Left lung (tissue), 10 donors: Measurements from ENCODE around the gene CENPM. TPM values are rescaled to one million over a fixed set of nuclear protein-coding genes. Genes with fewer than 3 reads are reported as not detected.

ENCODE experiments used
- ATAC-seq: fragments of 200-7000 bp; cut with Tn5 transposase; one replicate; pipeline ENCODE4 v1.9.1; 2020; ENCODE audit warnings: moderate library complexity
- DNase-seq, 4 donors: peaks; one replicate each; pipeline ENCODE4 v3.0.0-alpha.2; 2013 to 2020
- H3K27ac ChIP-seq, 2 donors: fragments of 200-600 bp; sonication (generic) in 1 of 2; one replicate each; pipeline versions ENCODE4 v1.5.0 to v1.8.0; 2020 to 2021
- H3K27me3 ChIP-seq, 2 donors: fragments of 200-600 bp; sonication (generic) in 1 of 2; one replicate each; pipeline versions ENCODE4 v1.5.0 to v1.8.0; 2020 to 2021
- H3K36me3 ChIP-seq, 2 donors: fragments of 200-600 bp; sonication (generic) in 1 of 2; one replicate each; pipeline versions ENCODE4 v1.5.0 to v1.8.0; 2020 to 2021
- H3K4me1 ChIP-seq, 2 donors: fragments of 200-600 bp; one replicate each; pipeline ENCODE4 v1.8.0; 2021
- H3K4me3 ChIP-seq, 2 donors: fragments of 200-600 bp; sonication (generic) in 1 of 2; one replicate each; pipeline versions ENCODE4 v1.5.0 to v1.8.0; 2020 to 2021; ENCODE audit warnings: mild to moderate bottlenecking in 1 of 2
- H3K9me3 ChIP-seq, 2 donors: fragments of 200-600 bp; sonication (generic) in 1 of 2; one replicate each; pipeline versions ENCODE4 v1.5.0 to v1.8.0; 2020 to 2021
- CTCF ChIP-seq, 2 donors: fragments of 200-600 bp; sonication (generic) in 1 of 2; IDR thresholded peaks; one replicate each; pipeline versions ENCODE4 v1.5.0 to v1.8.0; 2021; ENCODE audit warnings: antibody characterized with exemption in 2 of 2
- intact Hi-C, 2 donors: fragments of 100-400 bp; cut with DNase I; formaldehyde crosslinking; loops; one replicate each; pipeline versions ENCODE4 v1.11.2 to v1.14.2; 2022
- microRNA-seq, 2 donors: library from miRNA; unstranded; fragments of <30 nt; microRNA quantifications; one replicate each; pipeline ENCODE4, GENCODE V29; 2019
- polyA plus RNA-seq, 6 donors: library from polyadenylated mRNA; unstranded; fragments of 120-200 nt; gene quantifications; one replicate each; pipeline ENCODE4 v1.2.1, GENCODE V29; 2013; ENCODE audit not compliant: insufficient read length in 6 of 6
- total RNA-seq, 2 donors: library from RNA; stranded (reverse); fragmentation: NEBNext Ultra II Directional; extraction: Animal tissue kit (Norgen Biotek cat#: 25700); gene quantifications; one replicate each; pipeline ENCODE4 v1.2.1, GENCODE V29; 2021
- donor health status: DM: no; HTN: yes; CAD: no.
- donor health status: DM: no; HTN: no; CAD: no.

CENPM gene
- total and polyA plus RNA-seq, 8 donors: 9.6 to 20.5 (median 13.6) TPM

GRCh38 chr22:41893591-41894375 lies 53.2 kb downstream of the CENPM start:
- Histone ChIP-seq H3K27ac (no peak overlapping the region), H3K4me3 (no peak overlapping the region), H3K36me3 (peaks cover 0 to 99% of the 10 kb centered on the region in 2 donors), H3K27me3 (no peaks in the 10 kb centered on the region), H3K9me3 (no peaks in the 10 kb centered on the region), H3K4me1 (no peaks in the 10 kb centered on the region)
- ATAC-seq: no peak
- DNase-seq: no peak
- no peak for TF ChIP-seq CTCF (IDR thresholded peaks at IDR 0.05)
- intact Hi-C loops: no loop called here

GRCh38 chr22:41892721-41893120 lies 54.2 kb downstream of the CENPM start:
- Histone ChIP-seq H3K4me1 (no peaks in the 10 kb centered on the region), H3K4me3 (no peak overlapping the region), H3K27me3 (no peaks in the 10 kb centered on the region), H3K27ac (no peak overlapping the region), H3K36me3 (peaks cover 0 to 99% of the 10 kb centered on the region in 2 donors), H3K9me3 (no peaks in the 10 kb centered on the region)
- no peak for TF ChIP-seq CTCF (IDR thresholded peaks at IDR 0.05)
- intact Hi-C loops: no loop called here
- no peak for ATAC-seq
- DNase-seq: no peak

- H3K4me3 ChIP-seq: no peak overlapping the region
These were observed 55.5 kb downstream of the CENPM start for GRCh38 chr22:41891407-41891806.

More at GRCh38 chr22:41891407-41891806, 55.5 kb downstream of the CENPM start:
- Histone ChIP-seq H3K27ac (no peak overlapping the region), H3K4me1 (no peaks in the 10 kb centered on the region), H3K27me3 (no peaks in the 10 kb centered on the region), H3K9me3 (no peaks in the 10 kb centered on the region), H3K36me3 (peaks cover 0 to 99% of the 10 kb centered on the region in 2 donors)
- intact Hi-C loops: no loop called here
- DNase-seq (no peak), ATAC-seq (no peak)
- TF ChIP-seq CTCF (IDR thresholded peaks at IDR 0.05): no peak

Small RNA genes lying within 50 kb of the gene (microRNA-seq; reads per million reads assigned to microRNA genes)
- gene MIR33A: 32.1 to 71.0 reads per million in 2 donors

Other genes starting within 250 kb of the CENPM start
- 1 to 10 TPM; 3.9 to 7.9 TPM for gene MEI1, start 247.6 kb downstream of the CENPM start, total RNA-seq
- 1 to 10 TPM; 1.5 to 3.5 (median 3.1) TPM for gene MEI1, start 247.6 kb downstream of the CENPM start, polyA plus RNA-seq
- gene CCDC134, start 146.5 kb downstream of the CENPM start, total RNA-seq: 10 to 100 TPM in 1 of 2 donors, 1 to 10 TPM in 1; 9.7 to 14.1 TPM
- gene CCDC134, start 146.5 kb downstream of the CENPM start, polyA plus RNA-seq: 10 to 100 TPM in 2 of 6 donors, 1 to 10 TPM in 4; 7.9 to 10.5 (median 9.8) TPM
- gene SREBF2, start 114.0 kb downstream of the CENPM start, total RNA-seq: 100 to 1,000 TPM; 130 to 162 TPM
- 100 to 1,000 TPM in 1 of 6 donors, 10 to 100 TPM in 5; 49.2 to 100 (median 69.2) TPM for gene SREBF2, start 114.0 kb downstream of the CENPM start, polyA plus RNA-seq
- gene SHISA8, start 32.1 kb downstream of the CENPM start, total RNA-seq: not detected
- under 1 TPM in 2 of 6 donors, not detected in 4; 0.11 to 0.24 TPM for gene SHISA8, start 32.1 kb downstream of the CENPM start, polyA plus RNA-seq
- under 1 TPM; 0.15 to 0.42 TPM for gene TNFRSF13C, start 20.3 kb downstream of the CENPM start, total RNA-seq
- gene TNFRSF13C, start 20.3 kb downstream of the CENPM start, polyA plus RNA-seq: 1 to 10 TPM; 1.8 to 3.0 (median 2.1) TPM
- gene SEPTIN3, start 22.3 kb upstream of the CENPM start, total RNA-seq: 1 to 10 TPM in 1 of 2 donors, under 1 TPM in 1; 0.99 to 2.0 TPM
- gene SEPTIN3, start 22.3 kb upstream of the CENPM start, polyA plus RNA-seq: 1 to 10 TPM; 1.2 to 2.0 (median 1.5) TPM
- 1 to 10 TPM; 1.6 to 1.8 TPM for gene WBP2NL, start 51.6 kb upstream of the CENPM start, total RNA-seq
- 1 to 10 TPM; 2.5 to 5.2 (median 3.3) TPM for gene WBP2NL, start 51.6 kb upstream of the CENPM start, polyA plus RNA-seq
- gene NAGA, start 123.7 kb upstream of the CENPM start, total RNA-seq: 10 to 100 TPM; 30.5 to 35.6 TPM
- gene NAGA, start 123.7 kb upstream of the CENPM start, polyA plus RNA-seq: 10 to 100 TPM; 21.6 to 28.8 (median 27.3) TPM
- 10 to 100 TPM; 18.7 to 20.4 TPM for gene PHETA2, start 127.1 kb upstream of the CENPM start, total RNA-seq
- 10 to 100 TPM; 11.2 to 18.6 (median 15.0) TPM for gene PHETA2, start 127.1 kb upstream of the CENPM start, polyA plus RNA-seq
- gene SMDT1, start 132.5 kb upstream of the CENPM start, total RNA-seq: 10 to 100 TPM; 73.2 to 94.6 TPM
- gene SMDT1, start 132.5 kb upstream of the CENPM start, polyA plus RNA-seq: 100 to 1,000 TPM in 3 of 6 donors, 10 to 100 TPM in 3; 82.4 to 111 (median 94.9) TPM
- gene NDUFA6, start 143.6 kb upstream of the CENPM start, total RNA-seq: 10 to 100 TPM; 64.8 to 69.7 TPM
- gene NDUFA6, start 143.6 kb upstream of the CENPM start, polyA plus RNA-seq: 10 to 100 TPM; 69.1 to 97.4 (median 87.8) TPM
- gene CYP2D6, start 183.7 kb upstream of the CENPM start, total RNA-seq: 1 to 10 TPM in 1 of 2 donors, under 1 TPM in 1; 0.96 to 1.1 TPM
- gene CYP2D6, start 183.7 kb upstream of the CENPM start, polyA plus RNA-seq: 1 to 10 TPM; 2.9 to 6.8 (median 5.0) TPM